HG03342 (cell line): ENCODE results near the gene WDR91.

ENCODE experiments used
- ATAC-seq: cut with Tn5 transposase; IDR thresholded peaks from one replicate; pipeline ENCODE4 v1.9.1; 2021; ENCODE audit warnings: mild to moderate bottlenecking, moderate library complexity; ENCODE audit not compliant: unreplicated experiment

Gene WDR91

GRCh38 chr7:135164357-135165061, 46.8 kb downstream of the WDR91 start:
- no peak for ATAC-seq

- ATAC-seq: no peak
Observed at GRCh38 chr7:135162382-135163001, 48.8 kb downstream of the WDR91 start.

GRCh38 chr7:135161669-135162068, 49.7 kb downstream of the WDR91 start:
- ATAC-seq: no peak

GRCh38 chr7:135160858-135161653, 50.3 kb downstream of the WDR91 start:
- ATAC-seq: no peak

- peak; percentile 48 for ATAC-seq
Observed at GRCh38 chr7:135160098-135160857, 51.0 kb downstream of the WDR91 start.

GRCh38 chr7:135159359-135160085, 51.8 kb downstream of the WDR91 start:
- no peak for ATAC-seq

GRCh38 chr7:135158874-135159273, 52.5 kb downstream of the WDR91 start:
- ATAC-seq: no peak

GRCh38 chr7:135158141-135158655, 53.1 kb downstream of the WDR91 start:
- ATAC-seq: no peak

GRCh38 chr7:135156290-135156689, 55.0 kb downstream of the WDR91 start:
- no peak for ATAC-seq

- no peak for ATAC-seq
Observed at GRCh38 chr7:135154734-135155133, 56.6 kb downstream of the WDR91 start.

GRCh38 chr7:135152442-135152841, 58.9 kb downstream of the WDR91 start:
- no peak for ATAC-seq

- ATAC-seq: no peak
Observed at GRCh38 chr7:135151533-135151932, 59.8 kb downstream of the WDR91 start.

- no peak for ATAC-seq
Observed at GRCh38 chr7:135151132-135151531, 60.2 kb downstream of the WDR91 start.

GRCh38 chr7:135150072-135150782, 61.1 kb downstream of the WDR91 start:
- ATAC-seq: no peak

GRCh38 chr7:135147899-135148721, 63.2 kb downstream of the WDR91 start, which contains the start of gene TMEM140:
TSS of gene TMEM140 (plus strand) at chr7:135148072. CDS start at chr7:135164442, 16,370 bp downstream.
- ATAC-seq: peak; percentile 71

- ATAC-seq: peak; percentile 6
Observed at GRCh38 chr7:135147341-135147898, 63.9 kb downstream of the WDR91 start.

- no peak for ATAC-seq
Observed at GRCh38 chr7:135143885-135144668, 67.2 kb downstream of the WDR91 start.
